HFF-Myc (cell line): ENCODE data around the gene COA6.

Experiments
- DNase-seq: peaks from one replicate; pipeline ENCODE4 v3.0.0-alpha.2; 2011; ENCODE audit warnings: low read depth; ENCODE audit errors: extremely low read depth
- H3K4me3 ChIP-seq: replicated peaks from 2 replicates; pipeline ENCODE4 v1.5.1; 2011; ENCODE audit warnings: low read depth, mild to moderate bottlenecking, control low read depth, low read length
- CTCF ChIP-seq: IDR thresholded peaks from 2 replicates; pipeline ENCODE4 v1.5.1; 2012; ENCODE audit warnings: mild to moderate bottlenecking, low read depth, low read length, control low read depth; ENCODE audit errors: missing control alignments

Gene COA6

DNA sequence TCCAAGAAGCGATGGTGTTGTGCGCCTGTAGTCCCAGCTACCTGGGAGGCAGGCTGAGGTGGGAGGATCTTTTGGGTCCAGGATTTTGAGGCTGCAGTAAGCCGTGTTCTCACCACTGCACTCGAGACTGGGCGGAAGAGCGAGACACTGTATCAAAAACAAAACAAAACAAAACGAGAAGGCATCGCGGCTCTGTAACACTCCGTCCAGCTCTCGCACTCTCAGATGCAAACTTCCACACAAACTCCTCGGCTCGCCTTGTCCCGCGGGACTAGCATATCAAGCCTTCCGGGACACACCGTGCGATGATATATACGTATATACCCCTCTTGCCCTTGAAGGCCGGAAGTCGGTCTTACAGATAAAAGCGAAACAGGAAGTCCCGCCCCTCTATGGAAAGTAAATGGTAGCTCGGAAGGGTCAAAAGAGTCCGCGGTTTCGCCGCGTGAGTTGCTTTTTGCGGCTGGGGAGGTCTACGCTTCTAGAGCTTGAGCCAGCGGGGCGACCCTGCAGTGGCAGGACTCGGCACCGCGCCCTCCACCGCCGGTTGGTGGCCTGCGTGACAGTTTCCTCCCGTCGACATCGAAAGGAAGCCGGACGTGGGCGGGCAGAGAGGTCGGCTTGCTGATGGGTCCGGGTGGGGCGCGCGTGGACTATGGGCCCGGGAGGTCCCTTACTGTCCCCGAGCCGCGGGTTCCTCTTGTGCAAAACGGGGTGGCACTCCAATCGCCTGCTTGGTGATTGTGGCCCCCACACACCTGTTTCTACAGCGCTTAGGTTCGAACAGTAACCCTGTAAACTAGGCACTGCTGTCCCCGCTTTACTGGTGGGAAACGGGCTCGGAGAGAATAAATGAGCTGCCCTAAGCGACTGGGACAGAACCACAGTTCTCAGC is at the start of gene COA6:
COA6 (plus strand) TSS at position 393 of the 895 bp plus-strand sequence; CDS start at position 404, 11 bp downstream.
- H3K4me3 ChIP-seq, result peak within 1 kb of the TSS; percentile 61
- DNase-seq, result peak; percentile 92
- no peak for TF ChIP-seq CTCF

DNA sequence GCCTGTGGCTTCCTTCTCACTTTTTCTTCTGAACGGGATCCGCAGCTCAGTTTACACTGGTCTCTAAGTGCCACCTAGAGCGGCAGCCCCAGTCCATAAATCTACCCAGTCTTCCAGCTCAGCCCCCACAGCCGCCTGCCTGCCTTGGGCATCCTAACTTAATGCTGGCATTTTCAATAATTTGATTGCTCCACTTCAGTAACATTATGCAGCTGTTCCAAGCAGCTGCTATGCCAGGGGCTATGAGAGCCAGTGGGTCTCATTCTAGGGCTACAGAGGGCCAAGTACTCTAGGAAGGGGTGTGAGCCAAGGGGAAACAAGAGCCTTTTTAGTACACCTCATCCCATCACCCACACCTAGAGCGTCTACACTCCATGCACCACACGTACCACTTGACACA is 48.4 kb upstream of the COA6 start:
- DNase-seq, result no peak
- TF ChIP-seq CTCF, result no peak
- no peak overlapping the region for H3K4me3 ChIP-seq

DNA sequence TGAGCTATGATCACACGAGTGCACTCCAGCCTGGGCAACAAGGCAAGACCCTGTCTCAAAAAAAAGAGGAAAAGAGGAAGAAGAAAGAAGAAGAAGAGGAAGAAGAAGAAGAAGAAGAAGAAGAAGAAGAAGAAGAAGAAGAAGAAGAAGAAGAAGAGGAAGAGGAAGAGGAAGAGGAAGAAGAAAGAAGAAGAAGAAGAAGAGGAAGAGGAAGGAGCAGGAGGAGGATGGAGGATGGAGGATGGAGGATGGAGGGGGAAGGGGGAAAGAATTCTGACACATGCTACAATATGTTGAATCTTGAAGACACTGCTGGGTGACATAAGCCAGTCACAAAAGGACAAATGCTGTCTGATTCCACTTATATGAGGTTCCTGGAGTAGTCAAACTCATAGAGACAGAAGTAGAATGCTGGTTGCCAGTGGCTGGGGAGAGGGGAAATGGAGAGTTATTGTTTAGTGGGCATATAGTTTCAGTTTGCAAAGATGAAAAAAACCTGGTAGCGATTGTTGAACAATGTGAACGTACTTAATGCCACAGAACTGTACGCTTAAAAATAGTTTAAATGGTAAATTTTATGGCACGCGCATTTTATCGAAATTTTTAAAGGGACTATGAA is 47.3 kb upstream of the COA6 start:
- H3K4me3 ChIP-seq, result peak overlapping the region; percentile 36
- DNase-seq, result no peak
- no peak for TF ChIP-seq CTCF

DNA sequence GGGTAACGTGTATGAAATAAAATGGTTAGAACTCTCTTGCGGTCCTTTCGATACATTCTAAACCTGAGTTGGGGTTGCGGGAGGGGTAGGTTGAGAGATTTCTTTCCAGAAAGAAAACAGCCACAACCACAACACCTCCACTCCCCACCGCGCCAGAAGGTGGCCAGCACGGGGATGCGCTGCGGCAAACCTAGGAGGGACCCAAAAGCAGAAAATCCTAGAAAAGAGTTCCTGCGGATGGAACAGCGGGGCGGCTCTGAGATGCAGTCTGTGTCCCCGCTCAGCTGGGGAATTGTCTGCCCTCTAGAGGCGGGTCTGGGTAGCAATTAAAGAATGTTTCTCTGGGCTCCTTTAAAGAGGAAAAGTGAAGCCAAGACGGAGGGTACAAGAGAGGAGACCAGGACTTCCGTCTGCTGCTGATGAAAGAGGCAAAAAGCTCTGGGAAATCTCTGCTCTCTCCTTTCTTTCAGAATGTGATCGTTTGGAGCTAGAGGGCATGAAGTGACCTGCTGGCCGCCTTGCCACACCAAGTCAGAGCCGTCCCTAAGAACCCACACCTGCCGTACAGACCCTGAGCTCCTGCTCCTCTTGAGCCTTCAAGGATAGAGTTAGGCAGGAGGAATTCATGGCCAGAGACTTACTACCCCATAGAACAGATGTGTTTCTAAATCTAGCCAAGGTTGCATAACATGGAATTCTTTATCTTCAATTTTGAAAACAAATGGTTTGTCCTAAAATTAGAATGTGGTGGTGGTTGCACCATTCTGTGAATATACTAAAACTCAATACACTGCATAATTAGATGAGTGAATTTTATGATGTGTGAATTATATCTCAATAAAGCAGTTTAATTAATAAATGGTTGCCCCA is 46.5 kb upstream of the COA6 start:
- peak; percentile 86 for TF ChIP-seq CTCF
- peak overlapping the region; percentile 36 for H3K4me3 ChIP-seq
- peak; percentile 32 for DNase-seq

GRCh38 chr1:234327577-234328164 is 45.6 kb upstream of the COA6 start:
- no peak for DNase-seq
- TF ChIP-seq CTCF, result no peak
- H3K4me3 ChIP-seq, result no peak overlapping the region

GRCh38 chr1:234330843-234331215 is 42.4 kb upstream of the COA6 start:
- DNase-seq, result no peak
- no peak overlapping the region for H3K4me3 ChIP-seq
- TF ChIP-seq CTCF, result no peak
